Endometrial microvascular endothelial cells (primary cell): ENCODE results near the gene TFAP2C. TPM values are rescaled to one million over a fixed set of nuclear protein-coding genes. Genes with fewer than 3 reads are reported as not detected.
"Not testable (repeated sequence)": the region's sequence is repeated elsewhere in the genome, so short reads cannot be mapped to it uniquely, and the experiment has no call there.

ENCODE experiments used
- in situ Hi-C: cut with HindIII; loops from 2 replicates; pipeline ENCODE4 v1.10.0; 2017; ENCODE audit warnings: low sequenced_read_pairs, low pct_unique_long_range_greater_than_20kb; ENCODE audit errors: inconsistent ontology term
- total RNA-seq: library from RNA; depleted of rRNA; stranded (reverse); fragments of >200 nt; gene quantifications from one replicate; pipeline ENCODE4 v1.2.3, GENCODE V29; 2015; ENCODE audit errors: inconsistent ontology term

TFAP2C gene
- total RNA-seq, 1 donor from 2014 or later = not detected

DNA sequence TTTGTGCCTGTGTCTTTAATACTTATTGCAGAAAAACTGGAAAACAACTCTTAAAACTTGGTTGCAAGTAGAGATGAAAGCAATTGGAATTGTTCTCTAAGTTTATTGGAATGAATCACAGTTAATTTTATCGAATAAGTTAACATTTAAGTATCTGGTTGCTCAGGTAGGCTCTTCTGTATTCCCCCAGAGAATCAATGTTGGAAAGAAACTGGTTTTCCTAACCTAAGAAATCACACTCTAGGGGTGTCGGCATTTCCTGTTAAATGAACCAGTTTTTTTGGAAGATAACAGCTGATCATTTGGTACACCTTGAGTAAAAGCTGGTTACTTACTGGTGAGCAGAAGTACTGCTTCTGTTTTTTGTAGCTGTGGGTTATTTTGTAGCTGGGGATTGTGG, 5.2 kb downstream of the TFAP2C start:
- in situ Hi-C loops = no loop called here

DNA sequence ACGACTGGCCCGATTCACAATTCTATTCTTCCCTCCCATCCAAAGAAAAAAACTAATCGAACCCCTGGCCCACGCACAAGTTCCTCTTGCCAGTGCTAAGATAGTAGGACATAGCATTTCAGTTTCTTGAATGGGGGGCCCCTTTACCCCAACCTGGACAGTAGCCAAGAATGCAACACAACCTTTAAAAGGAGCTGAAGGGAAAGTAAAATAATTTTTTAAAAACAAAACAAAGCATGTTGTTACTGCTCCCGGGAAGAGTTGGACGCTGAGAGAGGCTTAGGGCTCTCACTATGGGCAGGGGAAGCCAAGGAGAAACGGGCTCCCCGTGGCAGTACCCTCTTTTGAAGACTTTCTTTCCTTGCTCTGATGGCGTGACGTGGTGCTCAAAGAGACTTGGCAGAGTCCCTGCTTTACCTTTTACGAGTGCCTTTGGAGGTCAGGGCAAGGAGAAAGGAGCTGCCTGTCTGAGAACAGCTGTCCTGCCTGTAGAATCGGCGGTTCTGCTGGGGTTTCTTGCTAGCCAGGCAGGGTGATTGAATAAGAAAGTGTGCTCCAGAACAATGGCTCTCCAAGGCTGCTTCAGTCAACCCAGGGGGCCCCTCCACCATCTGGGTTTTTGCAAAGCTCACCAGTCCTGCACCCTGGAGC, 5.8 kb downstream of the TFAP2C start:
- in situ Hi-C loops = no loop called here

DNA sequence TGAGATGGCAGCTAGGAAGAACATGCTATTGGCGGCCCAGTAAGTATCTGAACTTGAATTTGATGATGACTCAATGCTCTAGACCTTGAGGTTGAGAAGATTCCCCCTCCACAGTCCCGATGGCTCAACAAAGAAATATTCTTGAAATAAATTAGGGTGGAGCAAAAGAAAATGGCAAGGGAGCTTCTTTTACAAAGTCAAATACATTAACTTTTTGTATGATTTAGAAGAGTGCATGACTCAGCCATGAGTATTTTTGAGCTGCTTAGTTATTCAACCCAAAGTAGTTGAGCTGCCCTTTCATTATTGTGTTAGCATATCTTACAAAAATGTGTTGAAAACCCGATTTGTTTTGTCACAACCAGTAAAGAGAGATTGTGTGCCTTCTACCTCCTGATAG, 7.6 kb downstream of the TFAP2C start:
- in situ Hi-C loops = no loop called here

DNA sequence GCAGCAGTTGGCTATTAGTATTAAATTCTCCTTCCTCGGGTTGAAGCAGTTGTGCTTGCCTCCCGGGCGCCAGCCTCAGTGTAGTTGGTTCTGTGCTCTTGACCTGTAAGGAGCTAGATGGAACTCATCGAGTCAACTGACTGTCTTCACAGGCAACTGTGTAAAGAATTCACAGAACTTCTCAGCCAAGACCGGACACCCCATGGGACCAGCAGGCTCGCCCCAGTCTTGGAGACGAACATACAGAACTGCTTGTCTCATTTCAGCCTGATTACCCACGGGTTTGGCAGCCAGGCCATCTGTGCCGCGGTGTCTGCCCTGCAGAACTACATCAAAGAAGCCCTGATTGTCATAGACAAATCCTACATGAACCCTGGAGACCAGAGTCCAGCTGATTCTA, 8.5 kb downstream of the TFAP2C start:
- in situ Hi-C loops = no loop called here

DNA sequence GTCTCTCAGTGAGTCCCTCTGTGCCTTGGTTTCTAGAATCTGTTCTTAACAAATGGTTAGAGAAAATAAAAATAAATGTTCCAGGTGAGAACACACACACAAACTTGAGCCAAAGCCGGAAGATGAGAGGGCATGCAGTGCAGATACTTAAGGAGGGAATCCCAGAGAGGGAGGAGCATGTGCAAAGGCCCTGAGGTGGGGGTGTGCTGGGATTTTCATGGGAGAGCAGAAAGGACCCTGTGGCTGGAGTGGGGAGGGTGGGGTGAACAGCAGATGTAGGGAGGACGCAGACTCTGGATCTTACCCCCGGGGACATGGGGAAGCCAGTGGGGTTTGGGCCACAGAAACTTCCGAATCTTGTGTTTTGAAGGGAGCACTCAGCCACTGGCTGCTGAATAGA, 17.5 kb downstream of the TFAP2C start:
- in situ Hi-C loops = no loop called here

DNA sequence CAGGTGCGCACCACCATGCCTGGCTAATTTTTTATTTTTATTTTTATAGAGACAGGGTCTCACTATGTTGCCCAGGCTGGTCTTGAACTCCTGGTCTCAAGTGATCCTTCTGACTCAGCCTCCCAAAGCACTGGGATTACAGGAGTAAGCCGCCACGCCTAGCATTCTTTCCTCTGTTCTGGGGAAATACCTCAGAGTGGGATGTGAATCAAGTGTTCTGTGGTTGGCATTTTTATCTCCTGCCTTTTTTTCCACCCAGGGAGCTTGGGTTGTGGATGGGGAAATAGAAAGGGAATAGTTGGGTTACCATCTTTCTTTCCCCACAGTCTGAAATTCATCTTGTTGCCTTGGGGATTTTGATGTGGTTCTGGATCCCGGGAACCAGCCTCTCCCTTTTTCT, 24.1 kb downstream of the TFAP2C start:
- in situ Hi-C loops = no loop called here

DNA sequence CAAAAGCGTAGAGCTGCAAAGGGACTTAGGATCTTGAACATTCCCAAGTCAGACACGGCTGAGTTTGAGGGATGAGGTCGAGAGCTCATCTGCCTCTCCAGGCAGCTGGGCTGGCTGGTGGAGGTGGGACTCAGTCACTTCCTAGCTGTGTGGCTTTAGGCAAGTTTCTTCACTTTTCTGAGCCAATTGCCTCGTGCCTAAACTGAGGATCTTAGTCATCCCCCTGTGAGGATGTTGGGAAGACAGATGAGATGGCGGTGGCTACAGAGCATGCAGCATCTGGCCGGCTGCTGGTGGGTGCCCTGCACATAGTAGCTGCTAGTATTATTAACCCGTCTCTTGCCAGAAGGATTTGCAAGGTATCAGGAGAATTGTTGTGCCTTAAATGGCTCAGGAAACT, 27.5 kb downstream of the TFAP2C start:
- in situ Hi-C loops = no loop called here

DNA sequence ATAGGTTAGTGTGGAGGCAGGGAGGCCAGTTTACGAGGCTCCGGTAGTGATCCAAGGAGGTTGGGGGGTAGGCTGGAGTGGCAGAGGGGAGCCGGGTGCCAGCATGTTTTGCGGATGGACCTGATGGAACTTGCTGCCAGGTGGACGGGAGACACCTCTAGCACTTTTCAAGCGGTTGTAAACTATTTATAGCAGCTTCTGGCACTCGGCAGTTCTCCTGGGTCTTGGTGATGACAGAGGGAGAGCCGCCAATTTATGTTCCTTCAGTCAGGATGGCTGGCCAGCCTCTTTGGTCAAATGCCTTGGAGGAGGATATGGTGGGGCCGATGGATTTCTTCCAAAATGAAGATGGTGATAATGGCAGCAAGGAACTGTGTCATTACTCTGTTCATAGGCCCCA, 28.8 kb downstream of the TFAP2C start:
- in situ Hi-C loops = no loop called here

DNA sequence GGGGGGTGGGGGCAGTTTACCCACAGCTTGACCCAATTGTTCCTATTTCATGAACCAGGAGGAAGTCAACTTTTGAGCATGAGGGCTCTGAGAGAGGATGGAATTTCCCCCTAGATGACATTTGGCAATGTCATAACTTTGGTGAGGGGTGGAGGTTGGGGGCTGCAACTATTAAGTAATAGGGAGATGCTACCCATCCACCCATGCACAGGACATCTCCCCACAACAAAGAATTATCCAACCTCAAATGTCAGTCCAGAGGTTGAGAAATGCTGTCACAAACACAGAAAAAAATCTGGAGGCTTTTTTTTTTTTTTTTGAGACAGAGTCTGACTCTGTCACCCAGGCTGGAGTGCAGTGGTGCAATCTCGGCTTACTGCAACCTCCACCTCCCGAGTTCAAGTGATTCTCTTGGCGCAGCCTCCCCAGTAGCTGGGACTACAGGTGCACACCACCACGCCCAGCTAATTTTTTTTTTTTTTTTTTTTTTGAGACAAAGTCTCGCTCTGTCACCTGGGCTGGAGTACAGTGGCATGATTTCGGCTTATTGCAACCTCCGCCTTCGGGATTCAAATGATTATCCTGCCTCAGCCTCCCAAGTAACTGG, 29.3 kb downstream of the TFAP2C start:
- in situ Hi-C loops = not testable (repeated sequence)

DNA sequence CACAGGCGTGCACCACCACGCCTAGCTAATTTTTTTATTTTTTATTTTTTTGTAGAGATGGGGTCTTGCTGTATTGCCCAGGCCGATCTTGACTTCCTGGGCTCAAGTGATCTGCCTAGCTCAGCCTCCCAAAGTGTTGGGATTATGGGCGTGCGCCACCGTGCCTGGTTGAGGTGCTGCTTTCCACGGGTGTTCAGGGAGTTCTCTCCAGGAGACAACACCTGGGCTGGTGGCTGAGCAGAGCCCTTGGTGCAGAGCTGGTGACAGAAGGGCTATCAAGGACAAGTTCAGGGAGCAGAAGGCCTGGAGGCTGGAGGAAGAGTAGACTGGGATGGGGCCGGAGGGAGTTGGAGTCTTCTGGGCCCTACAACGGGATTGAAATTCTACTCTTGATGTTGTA, 34.6 kb downstream of the TFAP2C start:
- in situ Hi-C loops = no loop called here

DNA sequence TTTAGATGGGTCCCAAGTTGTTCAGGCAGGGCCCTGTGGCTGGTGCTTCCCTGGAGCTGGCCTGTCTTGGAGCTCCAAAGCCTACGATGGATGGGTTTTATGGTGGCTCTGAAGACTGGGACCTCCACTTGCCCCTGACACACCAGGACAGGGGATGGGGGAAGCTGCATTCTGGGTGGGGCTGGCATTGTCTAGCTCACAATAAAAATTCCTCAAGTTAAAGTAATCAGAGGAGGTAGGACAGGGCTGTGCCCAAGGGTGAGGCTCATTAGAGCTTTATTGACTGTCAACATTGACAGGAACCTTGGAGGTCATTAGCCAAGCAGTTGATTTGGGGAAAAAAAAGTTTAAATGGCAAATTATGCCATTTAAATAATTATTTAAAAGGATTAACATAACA, 35.7 kb downstream of the TFAP2C start:
- in situ Hi-C loops = no loop called here

DNA sequence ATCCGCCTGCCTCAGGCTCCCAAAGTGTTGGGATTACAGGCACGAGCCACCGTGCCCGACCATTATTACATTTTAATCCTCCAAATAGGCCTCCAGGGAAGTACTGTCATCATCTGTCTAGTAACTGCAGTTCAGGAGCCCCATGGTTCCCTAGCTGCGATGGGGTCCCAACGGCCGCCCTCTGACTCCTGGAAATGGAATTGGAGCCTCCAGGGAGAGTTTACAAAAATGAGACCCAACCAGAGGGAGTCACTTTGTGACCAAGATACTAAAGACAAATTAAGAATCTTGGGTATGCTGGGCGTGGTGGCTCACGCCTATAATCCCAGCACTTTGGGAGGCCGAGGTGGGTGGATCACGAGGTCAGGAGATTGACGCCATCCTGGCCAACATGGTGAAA, 36.7 kb downstream of the TFAP2C start:
- in situ Hi-C loops = no loop called here

DNA sequence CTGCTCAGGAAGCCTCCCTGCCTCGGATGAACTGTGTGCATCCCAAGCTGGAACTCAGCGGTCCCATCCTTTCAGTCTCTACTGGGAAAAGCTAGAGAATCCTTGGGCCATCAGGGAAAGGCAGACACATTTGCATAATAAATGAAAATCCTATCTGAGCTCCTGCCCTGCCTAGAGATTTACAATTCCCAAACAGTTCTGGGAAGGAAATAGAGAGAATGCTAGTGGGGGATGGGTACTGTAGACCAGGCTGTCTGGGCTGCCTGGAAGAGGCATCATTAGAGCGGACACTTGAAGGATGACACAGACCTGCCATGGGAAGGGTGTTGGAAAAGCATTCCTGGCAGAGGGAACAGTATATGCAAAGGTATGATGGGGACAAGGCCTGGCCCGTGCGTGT, 44.3 kb downstream of the TFAP2C start:
- in situ Hi-C loops = no loop called here

DNA sequence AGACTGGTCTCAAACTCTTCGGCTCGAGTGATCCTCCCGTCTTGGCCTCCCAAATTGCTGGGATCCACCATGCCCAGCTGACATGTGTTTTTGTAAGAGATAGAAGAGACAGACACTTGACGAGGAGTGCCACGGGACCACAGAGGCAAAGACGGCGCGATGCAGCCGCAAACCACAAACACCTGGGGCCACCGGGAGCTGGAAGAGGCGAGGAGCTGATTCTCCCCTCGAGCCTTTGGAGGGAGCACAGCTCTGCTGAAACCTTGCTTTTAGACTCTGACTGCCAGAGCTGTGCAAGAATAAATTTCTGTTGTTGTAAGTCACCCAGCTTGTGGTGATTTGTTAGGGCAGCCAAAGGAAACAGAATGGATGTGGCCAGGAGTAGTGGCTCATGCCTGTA, 46.9 kb downstream of the TFAP2C start:
- in situ Hi-C loops = no loop called here

DNA sequence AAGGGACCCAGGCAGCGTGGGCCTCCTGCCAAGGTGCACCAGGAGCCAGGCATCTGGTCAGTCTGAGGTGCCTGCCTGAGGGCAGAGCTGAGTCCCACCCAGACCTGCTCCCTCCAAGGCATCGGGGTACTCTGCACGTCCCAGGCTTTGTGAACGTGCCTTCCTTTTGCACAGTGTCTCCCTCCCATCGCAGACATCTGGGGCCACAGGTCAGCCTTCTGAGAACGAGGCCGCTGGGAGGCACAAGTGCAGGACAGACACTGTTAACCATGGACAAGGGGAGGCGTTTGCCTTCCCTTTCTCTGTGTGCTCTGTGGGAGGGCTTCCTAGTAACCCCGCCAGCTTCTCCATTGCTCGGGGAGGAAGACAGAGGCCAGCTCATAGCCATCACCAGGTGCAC, 47.6 kb downstream of the TFAP2C start:
- in situ Hi-C loops = no loop called here

DNA sequence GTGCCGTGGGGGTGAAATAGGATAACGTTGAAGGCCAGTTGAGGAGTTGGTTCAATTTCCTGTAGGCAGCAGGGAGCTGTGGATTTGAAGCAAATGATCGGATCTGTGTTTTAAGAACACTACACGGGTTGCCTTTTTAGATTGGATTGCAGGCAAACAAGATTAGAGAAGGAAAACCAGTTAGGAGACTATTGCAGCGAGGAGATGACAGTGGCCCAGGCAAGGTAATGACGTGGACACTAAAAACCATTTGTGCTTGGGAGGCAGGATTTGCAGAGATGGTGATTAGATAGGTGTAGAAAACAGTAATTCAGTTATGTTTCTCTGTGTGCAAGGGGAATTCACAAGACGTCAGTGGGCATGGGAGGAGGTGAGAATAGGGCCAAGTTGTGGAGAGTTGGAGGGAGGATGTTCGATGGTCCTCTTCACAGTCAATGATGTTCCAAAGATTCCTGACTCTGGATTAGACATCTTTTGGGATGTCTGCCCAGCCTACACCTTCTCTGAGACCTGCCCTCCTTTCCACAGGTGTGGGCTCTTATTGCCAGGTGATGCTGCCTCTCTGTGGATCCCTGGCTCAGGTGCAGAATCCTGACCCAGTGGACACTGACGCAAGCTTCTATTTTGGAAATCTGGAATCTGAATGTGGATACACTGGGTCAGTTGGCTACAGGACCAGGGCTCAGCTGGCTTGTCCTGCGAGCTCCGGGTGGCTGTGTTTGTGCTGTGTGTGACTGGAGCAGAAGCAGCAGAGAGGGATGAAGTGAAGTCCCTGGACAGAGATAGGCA, 54.2 kb downstream of the TFAP2C start:
- in situ Hi-C loops = no loop called here

DNA sequence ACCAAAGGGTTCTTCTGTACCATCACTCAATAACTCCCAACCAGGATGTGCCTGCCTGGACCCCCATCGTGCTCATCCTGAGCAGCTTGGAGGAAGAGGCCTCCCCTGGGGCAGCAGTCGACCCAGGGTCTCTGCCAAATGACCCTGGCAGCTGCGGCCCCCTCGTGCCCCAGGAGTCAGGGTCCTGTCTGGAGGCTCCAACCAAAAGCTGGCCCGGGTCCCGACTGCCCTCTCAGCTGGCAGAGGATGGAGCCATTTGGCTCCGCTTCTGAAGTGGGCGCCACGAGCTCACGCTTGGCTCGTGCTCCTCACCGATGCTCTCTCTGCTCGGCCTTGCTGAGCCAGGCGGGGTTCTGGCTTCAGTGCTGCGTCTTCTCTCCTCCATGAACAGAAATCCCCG, 56.8 kb downstream of the TFAP2C start:
- in situ Hi-C loops = no loop called here

DNA sequence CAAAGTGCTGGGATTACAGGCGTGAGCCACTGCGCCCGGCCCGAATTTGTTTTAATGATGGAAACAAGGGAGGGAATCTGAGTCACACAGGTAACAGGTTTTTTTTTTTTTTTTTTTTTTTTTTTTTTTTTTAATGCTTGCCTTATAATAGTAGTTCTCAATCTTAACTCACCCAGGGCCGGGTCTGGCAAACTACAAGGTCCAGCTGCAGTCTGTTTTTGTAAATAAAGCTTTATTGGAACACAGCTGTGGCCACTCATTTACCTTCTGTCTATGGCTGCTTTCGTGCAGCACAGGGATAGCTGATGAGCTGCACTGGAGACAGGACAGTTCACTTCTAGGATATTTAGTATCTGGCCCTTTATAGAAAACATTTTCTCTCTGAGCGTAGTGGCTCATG, 58.0 kb downstream of the TFAP2C start:
- in situ Hi-C loops = no loop called here

DNA sequence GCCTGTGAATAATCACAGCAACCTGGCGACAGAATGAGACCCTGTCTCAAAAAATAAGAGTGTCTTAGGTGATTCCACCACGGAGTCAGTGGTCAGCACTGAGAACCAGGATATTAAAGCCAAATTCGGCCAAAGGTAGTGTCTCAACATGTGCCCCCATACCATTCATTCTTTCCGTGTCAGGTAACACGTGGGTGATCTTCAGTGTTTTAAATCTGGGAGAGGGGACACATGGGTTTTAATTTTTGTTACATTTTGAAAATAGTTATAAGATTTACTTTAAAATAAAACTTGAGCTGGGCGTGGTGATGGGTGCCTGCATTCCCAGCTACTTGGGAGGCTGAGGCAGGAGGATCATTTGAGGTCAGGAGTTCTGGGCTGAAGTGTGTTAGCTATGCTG, 59.0 kb downstream of the TFAP2C start:
- in situ Hi-C loops = no loop called here
